Activated CD4-positive, CD25-positive, alpha-beta regulatory T cell treated with anti-CD3 and anti-CD28 coated beads, Interleukin-2, amount 50 U/mL, for 16 hours (primary cell): ENCODE measurements around the gene CNGB1.

Experiments
- DNase-seq: peaks from one replicate; pipeline ENCODE4 v3.0.0-alpha.2; 2020; ENCODE audit warnings: low read depth, low spot score

CNGB1 gene

DNA sequence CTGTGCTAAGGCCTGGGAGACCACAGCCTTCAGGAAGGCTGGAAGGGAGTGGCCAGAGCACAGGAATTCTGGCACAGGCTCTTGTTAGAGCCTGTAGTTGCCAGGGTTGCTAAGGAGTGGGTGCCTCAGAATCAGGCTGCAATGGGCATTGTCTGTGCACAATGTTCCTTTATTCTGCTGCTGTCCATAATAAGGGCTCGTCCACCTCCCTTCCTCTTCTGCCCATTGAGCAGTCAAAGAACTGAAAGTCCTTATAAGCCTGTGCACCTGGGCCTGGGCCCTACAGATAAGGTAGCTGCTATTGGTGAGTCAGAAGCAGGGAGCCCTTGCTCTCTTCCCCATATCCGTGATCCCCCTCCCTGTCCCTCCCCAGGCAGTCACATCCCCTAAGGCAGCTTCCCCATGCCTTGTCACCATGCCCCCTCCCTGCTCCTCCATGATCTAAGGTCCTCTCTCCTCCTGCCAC is 5.4 kb upstream of the CNGB1 start:
- no peak for DNase-seq

DNA sequence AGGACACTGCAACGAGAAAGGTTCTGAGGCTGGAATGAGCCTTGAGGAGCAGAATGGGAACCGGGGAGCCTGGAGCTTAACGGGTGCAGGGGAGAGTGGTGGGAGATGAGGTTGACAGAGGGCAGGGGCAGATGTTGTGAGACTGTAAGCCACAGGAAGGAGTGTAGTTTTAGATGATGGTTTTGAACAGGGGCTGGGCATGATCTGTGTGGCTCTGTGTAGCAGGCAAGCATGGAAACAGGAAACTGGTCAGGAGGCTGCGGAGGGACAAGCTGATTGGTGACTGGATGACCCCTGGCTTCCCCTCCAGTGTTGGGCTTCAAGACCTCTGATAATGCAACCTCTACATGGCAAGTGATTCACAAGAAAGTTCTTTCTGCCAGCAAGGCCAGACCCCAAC is 1.4 kb upstream of the CNGB1 start:
- DNase-seq: no peak

GRCh38 chr16:57971848-57972247 is 920 bp upstream of the CNGB1 start:
- DNase-seq: no peak

DNA sequence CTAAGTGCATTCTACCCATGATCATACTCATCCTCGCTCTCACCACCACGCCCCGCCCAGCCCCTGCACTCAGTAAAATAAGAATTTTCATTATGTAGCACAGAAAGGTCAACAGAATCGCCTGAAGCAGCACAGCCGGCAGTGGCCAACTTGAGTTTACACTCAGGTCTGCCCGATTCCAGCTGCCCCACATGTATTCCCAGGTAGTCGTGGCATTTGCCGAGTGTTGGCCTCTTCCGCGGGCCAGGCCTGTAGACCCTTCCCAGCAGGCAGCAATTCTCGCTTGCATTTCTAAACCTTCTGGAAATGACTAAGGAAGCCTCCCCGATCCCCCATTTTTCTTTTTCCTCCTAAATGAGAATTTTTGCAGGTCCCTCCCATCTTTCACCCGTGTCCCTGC is 609 bp downstream of the CNGB1 start:
- no peak for DNase-seq

GRCh38 chr16:57969451-57970123 is 1.3 kb downstream of the CNGB1 start:
- no peak for DNase-seq

DNA sequence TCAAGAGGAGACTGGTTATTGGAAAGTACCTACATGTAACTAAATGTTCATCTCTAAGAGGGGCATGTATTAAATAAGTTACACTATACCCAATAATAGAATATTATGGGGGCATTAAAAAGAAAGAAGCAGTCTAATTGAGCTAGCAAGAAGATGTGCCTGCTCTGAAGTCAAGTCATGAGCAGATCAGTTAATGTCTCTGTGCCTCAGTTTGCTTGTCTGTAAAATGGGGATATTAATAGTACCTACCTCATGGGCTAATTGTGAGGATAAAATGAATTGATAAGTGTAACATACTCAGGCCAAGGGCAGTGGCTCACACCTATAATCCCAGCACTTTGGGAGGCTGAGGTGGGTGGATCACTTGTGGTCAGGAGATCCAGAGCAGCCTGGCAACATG is 3.0 kb downstream of the CNGB1 start:
- DNase-seq: no peak

DNA sequence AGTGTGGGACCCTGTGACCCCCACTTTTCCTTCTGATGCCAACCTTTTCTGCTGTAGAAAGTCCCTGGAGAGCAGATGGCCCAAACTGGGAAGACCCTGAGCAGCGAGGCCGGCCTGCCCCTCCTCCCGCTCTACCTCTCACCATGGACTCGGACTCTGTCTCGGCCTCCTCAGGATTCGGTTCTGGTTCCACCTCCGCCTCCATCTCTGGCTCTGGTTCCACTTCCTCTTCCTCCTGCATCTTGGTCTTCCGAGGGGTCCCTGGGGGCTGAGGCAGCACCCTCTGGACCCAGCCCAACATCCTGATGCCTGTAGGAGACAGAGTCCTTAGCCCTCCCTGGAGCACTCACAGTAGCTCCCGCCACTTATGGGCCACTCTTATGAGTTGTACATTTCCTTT is 3.9 kb downstream of the CNGB1 start:
- DNase-seq: no peak

GRCh38 chr16:57966204-57966771 is 4.6 kb downstream of the CNGB1 start:
- DNase-seq: no peak

- no peak for DNase-seq
Measured at GRCh38 chr16:57964157-57964700, 6.7 kb downstream of the CNGB1 start.

DNA sequence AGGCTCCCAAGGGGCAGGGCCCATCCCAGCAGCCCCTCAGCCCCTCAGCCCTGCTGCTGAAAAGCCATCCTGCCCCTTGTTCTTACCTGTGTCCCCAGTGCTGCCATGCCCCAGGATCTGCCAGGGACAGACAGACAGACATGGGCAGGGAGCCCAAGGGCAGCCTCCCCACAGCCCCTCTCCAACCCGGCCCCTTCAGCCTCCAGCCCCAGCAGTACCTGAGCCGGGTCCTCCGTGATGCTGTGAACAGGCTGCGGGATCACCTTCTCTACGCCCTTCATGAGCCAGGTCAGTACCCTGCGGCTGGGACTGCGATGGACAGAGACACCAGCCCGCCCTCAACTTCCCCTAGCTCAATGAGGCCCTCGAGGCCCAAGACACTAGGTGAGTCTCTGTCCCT is 8.2 kb downstream of the CNGB1 start:
- no peak for DNase-seq

DNA sequence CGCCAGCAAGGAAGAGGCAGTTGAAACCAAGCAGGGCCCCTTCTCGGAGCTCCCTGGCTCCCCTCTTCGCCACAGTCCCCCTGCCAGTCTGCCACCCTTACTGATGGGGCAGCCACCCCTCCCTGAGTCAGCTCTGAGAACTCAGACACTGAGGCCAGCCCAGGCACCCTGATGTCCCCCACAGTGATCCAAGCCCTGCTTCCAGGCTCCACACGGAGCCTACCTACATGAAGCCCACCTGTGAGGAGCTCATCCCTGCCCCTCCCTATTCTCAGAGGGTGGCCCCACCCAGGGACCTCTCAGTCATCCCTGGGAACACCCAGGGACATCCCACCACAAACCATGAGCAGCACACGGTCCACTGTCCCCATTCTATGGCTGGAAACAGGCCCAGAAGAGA is 8.9 kb downstream of the CNGB1 start:
- DNase-seq: no peak

DNA sequence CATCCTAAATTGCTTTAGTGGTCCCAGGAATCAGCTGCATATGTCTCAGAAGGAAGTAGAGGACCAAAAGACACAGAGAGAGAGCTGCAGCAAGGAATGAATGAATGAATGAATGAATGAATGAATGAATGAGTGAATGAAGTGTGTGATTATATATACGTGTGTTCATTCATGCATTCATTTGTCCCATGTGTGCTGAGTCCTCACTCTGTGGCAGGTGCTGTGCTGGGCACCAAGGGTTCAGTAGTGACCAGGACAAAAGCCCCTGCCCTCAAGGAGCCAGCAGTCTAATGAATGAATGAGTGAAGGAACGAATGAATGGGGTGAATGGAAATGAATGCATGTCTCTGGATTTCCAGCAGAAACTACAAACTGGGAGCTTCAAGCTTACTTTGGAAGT is 9.4 kb downstream of the CNGB1 start:
- DNase-seq: no peak

DNA sequence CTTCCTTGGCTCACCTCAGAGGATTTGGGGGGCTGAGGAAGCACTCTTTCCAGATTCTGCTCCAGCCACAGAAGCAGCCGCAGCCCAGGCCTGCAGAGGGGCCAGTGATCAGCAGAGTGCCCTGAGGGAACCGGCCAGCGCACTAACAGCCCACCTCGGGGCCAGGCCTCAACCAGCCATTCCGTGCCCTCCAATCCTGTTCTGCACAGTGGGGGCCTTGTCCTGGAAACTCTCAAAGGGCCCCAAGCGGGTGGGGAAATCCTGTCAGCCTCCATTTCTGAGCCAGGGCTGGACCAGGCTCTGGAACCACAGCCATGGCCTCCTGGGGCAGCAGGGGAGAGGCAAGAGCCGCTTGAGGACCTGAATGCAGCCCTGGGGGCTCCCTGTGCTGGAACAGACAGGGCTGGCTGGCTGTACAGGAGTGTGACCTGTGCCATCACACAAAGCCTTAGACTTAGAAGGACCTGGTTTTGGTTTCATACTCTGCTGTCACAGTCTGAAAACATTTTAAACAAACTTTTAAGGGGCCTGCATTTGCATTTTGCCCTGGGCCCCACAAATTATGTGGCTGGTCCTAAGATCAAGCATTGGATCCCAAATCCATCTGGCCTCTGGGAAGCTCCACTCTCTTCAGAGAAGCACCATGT is 10.0 kb downstream of the CNGB1 start:
- DNase-seq: no peak

GRCh38 chr16:57960310-57960709 is 10.6 kb downstream of the CNGB1 start:
- no peak for DNase-seq

- DNase-seq: no peak
Measured at GRCh38 chr16:57959804-57960203, 11.1 kb downstream of the CNGB1 start.

DNA sequence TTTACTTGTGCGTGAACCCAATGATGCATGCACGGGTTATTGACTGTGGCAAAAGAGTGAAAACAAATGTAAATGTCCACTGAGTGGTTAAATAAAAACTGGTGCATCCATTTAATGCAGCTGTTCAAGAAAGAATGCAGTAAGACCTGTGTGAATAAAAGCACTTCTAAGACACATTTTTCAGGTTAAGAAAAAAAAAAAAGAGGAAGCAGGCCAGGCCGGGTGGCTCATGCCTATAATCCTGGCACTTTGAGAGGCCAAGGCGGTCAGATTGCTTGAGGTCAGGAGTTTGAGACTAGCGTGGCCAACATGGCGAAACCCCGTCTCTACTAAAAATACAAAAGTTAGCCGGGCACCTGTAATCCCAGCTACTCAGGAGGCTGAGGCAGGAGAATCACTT is 11.8 kb downstream of the CNGB1 start:
- DNase-seq: no peak

- no peak for DNase-seq
Measured at GRCh38 chr16:57958544-57958943, 12.4 kb downstream of the CNGB1 start.

DNA sequence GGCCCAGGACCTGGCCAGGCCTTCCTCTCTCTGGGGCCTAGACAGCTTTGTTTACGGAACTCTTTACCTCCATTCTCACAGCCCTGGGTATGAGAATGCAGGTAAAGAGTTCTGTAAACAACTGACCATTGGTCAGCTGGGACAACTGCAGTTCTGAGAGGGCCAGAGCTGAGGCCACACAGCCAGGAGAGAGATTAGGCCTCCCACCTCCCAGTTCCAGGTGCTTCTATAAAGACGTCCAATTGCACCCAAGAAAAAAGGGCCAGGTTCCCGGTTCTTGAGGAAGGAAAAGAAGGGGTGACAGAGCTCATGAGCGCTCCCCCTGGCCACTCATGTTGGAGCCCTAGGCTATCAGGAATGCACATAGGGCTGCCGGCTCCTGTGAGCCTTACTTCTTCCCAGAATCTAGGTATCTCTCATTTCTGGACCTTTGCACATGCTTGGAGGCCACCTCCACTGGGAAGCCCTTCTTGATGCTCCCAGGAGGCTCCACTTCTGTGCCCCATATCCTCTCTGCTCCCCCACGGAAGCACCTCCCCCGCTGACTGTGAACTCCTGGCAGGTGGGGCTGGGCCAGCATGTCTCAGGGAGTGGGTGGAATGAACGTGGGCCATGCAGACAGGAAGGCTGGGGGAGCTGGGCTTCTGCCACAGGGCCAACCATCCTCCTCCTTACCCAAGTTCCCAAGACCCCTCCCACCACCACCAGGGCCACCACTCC is 13.1 kb downstream of the CNGB1 start:
- DNase-seq: no peak

- no peak for DNase-seq
Measured at GRCh38 chr16:57956924-57957672, 13.8 kb downstream of the CNGB1 start.

- DNase-seq: no peak
Measured at GRCh38 chr16:57956270-57956808, 14.6 kb downstream of the CNGB1 start.

DNA sequence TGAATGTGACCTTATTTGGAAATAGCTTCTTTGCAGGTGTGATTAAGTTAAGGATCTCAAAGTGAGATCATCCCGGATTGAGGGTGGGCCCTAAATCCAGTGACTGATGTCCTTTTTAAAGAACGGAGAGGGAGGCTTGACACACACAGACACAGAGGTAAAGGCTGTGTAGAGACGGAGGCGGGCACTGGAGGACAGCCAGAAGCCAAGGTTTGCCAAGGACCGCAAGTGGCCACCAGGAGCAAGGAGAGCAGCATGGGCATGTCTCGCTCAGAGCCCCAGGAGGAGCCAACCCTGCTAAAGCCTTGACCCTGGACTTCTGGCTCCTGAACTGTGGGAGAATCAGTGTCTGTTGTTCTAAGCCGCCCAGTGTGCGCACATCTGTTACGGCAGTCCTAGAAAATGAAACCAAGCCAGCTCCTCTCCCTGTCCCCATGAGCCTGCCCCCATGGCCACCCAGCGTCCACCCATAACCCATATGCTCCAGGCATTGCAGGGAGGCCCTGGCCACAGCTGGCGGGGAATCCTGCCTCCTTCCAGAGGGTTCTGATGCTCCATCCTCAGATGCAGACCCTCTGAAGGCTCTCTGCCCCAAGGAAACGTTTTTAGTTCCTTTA is 15.2 kb downstream of the CNGB1 start:
- DNase-seq: no peak
